Epithelial cell of prostate (primary cell): Measurements from ENCODE around the gene OR8S1.
"Not testable (repeated sequence)": the region's sequence is repeated elsewhere in the genome, so short reads cannot be mapped to it uniquely, and the experiment has no call there.

Source experiments
- DNase-seq: peaks from one replicate; pipeline ENCODE4 v3.0.0-alpha.2; 2011; ENCODE audit warnings: low read depth, low spot score
- H3K27ac ChIP-seq: fragments of 450-650 bp; 2 replicates; pipeline ENCODE4 v1.5.1; 2017; ENCODE audit warnings: mild to moderate bottlenecking

Gene OR8S1

GRCh38 chr12:48553666-48554343 lies 28.4 kb downstream of the OR8S1 start:
- not testable (repeated sequence) for DNase-seq, H3K27ac ChIP-seq

GRCh38 chr12:48556631-48557030 lies 31.2 kb downstream of the OR8S1 start:
- DNase-seq, result no peak
- H3K27ac ChIP-seq, result no peak overlapping the region

- H3K27ac ChIP-seq, result no peak overlapping the region
- no peak for DNase-seq
These were observed 32.5 kb downstream of the OR8S1 start for GRCh38 chr12:48557919-48558318.

- H3K27ac ChIP-seq, result no peak overlapping the region
- no peak for DNase-seq
These were observed 42.3 kb downstream of the OR8S1 start for GRCh38 chr12:48567731-48568130.

- DNase-seq, result no peak
- no peak within 1 kb of the TSS for H3K27ac ChIP-seq
These were observed 44.5 kb downstream of the OR8S1 start, which contains the start of gene LALBA for GRCh38 chr12:48569946-48570345. Gene LALBA (minus strand): TSS chr12:48570046. CDS start chr12:48570020, 26 bp downstream.

GRCh38 chr12:48572326-48572725 lies 46.9 kb downstream of the OR8S1 start:
- DNase-seq, result no peak
- no peak overlapping the region for H3K27ac ChIP-seq
